ENCODE results near the gene ZNF598. TPM values are rescaled to one million over a fixed set of nuclear protein-coding genes. Genes with fewer than 3 reads are reported as not detected.

Gene ZNF598
- total RNA-seq, 1 experiment from 2014 or later = 70.9 TPM

- Histone ChIP-seq H3K23me2 (ENCODE audit: insufficient read length, low read depth, low read length, poor library complexity, severe bottlenecking) (no peaks in the 10 kb centered on the region), H3K4me1 (ENCODE audit: insufficient read depth, low read length) (no peaks in the 10 kb centered on the region), H4K91ac (ENCODE audit: insufficient read length, low read depth, low read length) (no peak overlapping the region), H2AK5ac (ENCODE audit: insufficient read length, low read length) (no peak overlapping the region), H2BK20ac (ENCODE audit: low read depth, low read length, poor library complexity, severe bottlenecking) (no peak overlapping the region), H3K4ac (ENCODE audit: low read depth, low read length) (no peak overlapping the region), H3K9me3 (ENCODE audit: control insufficient read depth, low read depth, low read length) (no peaks in the 10 kb centered on the region), H4K20me1 (ENCODE audit: control insufficient read depth, insufficient read depth, insufficient read length) (peaks cover 2% of the 10 kb centered on the region), H3K23ac (ENCODE audit: insufficient read length, low read depth, low read length) (no peak overlapping the region), H2BK12ac (ENCODE audit: insufficient read length, low read depth, low read length) (no peak overlapping the region), H4K8ac (replicated peaks; ENCODE audit: insufficient read length, low read depth, low read length) (no peak overlapping the region), H3K18ac (ENCODE audit: insufficient read length, low read depth, low read length) (no peak overlapping the region), H3T11ph (ENCODE audit: low read length) (no peak overlapping the region), H3K79me1 (ENCODE audit: insufficient read depth, low read depth, low read length, poor library complexity, severe bottlenecking) (no peaks in the 10 kb centered on the region), H3K4me2 (ENCODE audit: insufficient read depth, insufficient read length, low read length) (no peak overlapping the region), H2BK120ac (ENCODE audit: low read depth, low read length, poor library complexity, severe bottlenecking) (no peak overlapping the region), H3K27me3 (ENCODE audit: insufficient read depth, low read length) (no peaks in the 10 kb centered on the region), H3K27ac (ENCODE audit: insufficient read length, low read depth, low read length) (no peak overlapping the region), H2BK15ac (ENCODE audit: low read depth, low read length) (no peak overlapping the region), H3K56ac (ENCODE audit: insufficient read length, low read depth, low read length) (no peak overlapping the region), H3K14ac (ENCODE audit: insufficient read depth, low read length) (no peak overlapping the region), H2BK5ac (ENCODE audit: insufficient read length, low read length) (no peak overlapping the region), H4K5ac (ENCODE audit: insufficient read length, low read depth, low read length) (no peak overlapping the region), H2AFZ (ENCODE audit: low read length) (no peak overlapping the region), H3K79me2 (ENCODE audit: insufficient read depth, low read length) (no peaks in the 10 kb centered on the region), H3K9ac (ENCODE audit: extremely low read depth, insufficient read length, low read length) (no peak overlapping the region)
- H3K4me3 Mint-ChIP-seq = no peak overlapping the region
- DNase-seq = no peak
- H3K9me3 Mint-ChIP-seq = no peaks in the 10 kb centered on the region
- no peak overlapping the region for H3K27ac Mint-ChIP-seq
- H3K4me1 Mint-ChIP-seq = no peaks in the 10 kb centered on the region
- WGBS (ENCODE audit: extremely low coverage, insufficient read length, low lambda C conversion rate) = no CpG with 5 or more reads among the region's 29 CpGs
- TF ChIP-seq, protein P1, sequence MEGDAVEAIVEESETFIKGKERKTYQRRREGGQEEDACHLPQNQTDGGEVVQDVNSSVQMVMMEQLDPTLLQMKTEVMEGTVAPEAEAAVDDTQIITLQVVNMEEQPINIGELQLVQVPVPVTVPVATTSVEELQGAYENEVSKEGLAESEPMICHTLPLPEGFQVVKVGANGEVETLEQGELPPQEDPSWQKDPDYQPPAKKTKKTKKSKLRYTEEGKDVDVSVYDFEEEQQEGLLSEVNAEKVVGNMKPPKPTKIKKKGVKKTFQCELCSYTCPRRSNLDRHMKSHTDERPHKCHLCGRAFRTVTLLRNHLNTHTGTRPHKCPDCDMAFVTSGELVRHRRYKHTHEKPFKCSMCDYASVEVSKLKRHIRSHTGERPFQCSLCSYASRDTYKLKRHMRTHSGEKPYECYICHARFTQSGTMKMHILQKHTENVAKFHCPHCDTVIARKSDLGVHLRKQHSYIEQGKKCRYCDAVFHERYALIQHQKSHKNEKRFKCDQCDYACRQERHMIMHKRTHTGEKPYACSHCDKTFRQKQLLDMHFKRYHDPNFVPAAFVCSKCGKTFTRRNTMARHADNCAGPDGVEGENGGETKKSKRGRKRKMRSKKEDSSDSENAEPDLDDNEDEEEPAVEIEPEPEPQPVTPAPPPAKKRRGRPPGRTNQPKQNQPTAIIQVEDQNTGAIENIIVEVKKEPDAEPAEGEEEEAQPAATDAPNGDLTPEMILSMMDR (conservative IDR thresholded peaks at IDR 0.05) = no peak
- peaks cover 6 to 42% (median 40%) of the 10 kb centered on the region in 3 experiments; a peak in 6 of 7 replicates for H3K36me3 Mint-ChIP-seq (ENCODE audit: insufficient read depth in 1 of 3, low read depth in 3 of 3)
- no peaks in the 10 kb centered on the region for H3K27me3 Mint-ChIP-seq (ENCODE audit: low read depth)
Observed at GRCh38 chr16:2054543-2055245, 45.1 kb upstream of the ZNF598 start.
